Measurements from ENCODE around the gene P2RY10.
A peak's percentile ranks its signal among the peaks of the same experiment; 100 is the strongest.
"Not testable (repeated sequence)": the region's sequence is repeated elsewhere in the genome, so short reads cannot be mapped to it uniquely, and the experiment has no call there.

The P2RY10 gene

DNA sequence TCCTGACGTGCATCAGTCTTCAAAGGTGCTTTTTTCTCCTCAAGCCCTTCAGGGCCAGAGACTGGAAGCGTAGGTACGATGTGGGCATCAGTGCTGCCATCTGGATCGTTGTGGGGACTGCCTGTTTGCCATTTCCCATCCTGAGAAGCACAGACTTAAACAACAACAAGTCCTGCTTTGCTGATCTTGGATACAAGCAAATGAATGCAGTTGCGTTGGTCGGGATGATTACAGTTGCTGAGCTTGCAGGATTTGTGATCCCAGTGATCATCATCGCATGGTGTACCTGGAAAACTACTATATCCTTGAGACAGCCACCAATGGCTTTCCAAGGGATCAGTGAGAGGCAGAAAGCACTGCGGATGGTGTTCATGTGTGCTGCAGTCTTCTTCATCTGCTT lies 15.7 kb downstream of the P2RY10 start:
- TF ChIP-seq, protein P1, sequence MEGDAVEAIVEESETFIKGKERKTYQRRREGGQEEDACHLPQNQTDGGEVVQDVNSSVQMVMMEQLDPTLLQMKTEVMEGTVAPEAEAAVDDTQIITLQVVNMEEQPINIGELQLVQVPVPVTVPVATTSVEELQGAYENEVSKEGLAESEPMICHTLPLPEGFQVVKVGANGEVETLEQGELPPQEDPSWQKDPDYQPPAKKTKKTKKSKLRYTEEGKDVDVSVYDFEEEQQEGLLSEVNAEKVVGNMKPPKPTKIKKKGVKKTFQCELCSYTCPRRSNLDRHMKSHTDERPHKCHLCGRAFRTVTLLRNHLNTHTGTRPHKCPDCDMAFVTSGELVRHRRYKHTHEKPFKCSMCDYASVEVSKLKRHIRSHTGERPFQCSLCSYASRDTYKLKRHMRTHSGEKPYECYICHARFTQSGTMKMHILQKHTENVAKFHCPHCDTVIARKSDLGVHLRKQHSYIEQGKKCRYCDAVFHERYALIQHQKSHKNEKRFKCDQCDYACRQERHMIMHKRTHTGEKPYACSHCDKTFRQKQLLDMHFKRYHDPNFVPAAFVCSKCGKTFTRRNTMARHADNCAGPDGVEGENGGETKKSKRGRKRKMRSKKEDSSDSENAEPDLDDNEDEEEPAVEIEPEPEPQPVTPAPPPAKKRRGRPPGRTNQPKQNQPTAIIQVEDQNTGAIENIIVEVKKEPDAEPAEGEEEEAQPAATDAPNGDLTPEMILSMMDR (IDR thresholded peaks at IDR 0.05; ENCODE audit: extremely low read depth, insufficient read depth, missing control alignments) = no peak
- in situ Hi-C loops (cut with MboI; ENCODE audit: low pct_unique_long_range_greater_than_20kb, low sequenced_read_pairs, unreplicated experiment) = loop anchor here (25.0 kb wide), 1 partner anchor 301 kb away; no protein-coding TSS in a partner anchor
- no peak for DNase-seq (ENCODE audit: low spot score)

DNA sequence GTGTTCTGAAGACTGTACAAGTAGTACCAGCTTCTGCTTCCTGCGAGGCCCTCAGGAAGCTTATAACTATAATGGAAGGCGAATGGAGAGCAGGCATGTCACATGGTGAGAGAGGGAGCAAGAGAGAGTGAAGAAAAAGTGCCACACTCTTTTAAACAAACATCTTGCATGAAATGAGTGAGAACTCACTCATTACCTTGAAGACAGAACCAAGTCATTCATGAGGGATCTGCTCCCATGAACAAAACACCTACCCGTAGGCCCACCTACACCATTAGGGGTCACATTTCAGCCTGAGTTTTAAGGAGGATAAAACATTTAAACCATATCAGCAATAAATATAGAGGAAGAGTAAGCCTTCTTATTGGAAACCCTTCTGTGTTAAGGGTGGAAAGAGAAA lies 19.4 kb downstream of the P2RY10 start:
- TF ChIP-seq, protein P1 (IDR thresholded peaks at IDR 0.05; ENCODE audit: extremely low read depth, insufficient read depth, missing control alignments) = no peak
- no peak for DNase-seq (ENCODE audit: low spot score)
- in situ Hi-C loops (cut with MboI; ENCODE audit: low pct_unique_long_range_greater_than_20kb, low sequenced_read_pairs, unreplicated experiment) = loop anchor here (25.0 kb wide), 1 partner anchor 298 kb away; no protein-coding TSS in a partner anchor

DNA sequence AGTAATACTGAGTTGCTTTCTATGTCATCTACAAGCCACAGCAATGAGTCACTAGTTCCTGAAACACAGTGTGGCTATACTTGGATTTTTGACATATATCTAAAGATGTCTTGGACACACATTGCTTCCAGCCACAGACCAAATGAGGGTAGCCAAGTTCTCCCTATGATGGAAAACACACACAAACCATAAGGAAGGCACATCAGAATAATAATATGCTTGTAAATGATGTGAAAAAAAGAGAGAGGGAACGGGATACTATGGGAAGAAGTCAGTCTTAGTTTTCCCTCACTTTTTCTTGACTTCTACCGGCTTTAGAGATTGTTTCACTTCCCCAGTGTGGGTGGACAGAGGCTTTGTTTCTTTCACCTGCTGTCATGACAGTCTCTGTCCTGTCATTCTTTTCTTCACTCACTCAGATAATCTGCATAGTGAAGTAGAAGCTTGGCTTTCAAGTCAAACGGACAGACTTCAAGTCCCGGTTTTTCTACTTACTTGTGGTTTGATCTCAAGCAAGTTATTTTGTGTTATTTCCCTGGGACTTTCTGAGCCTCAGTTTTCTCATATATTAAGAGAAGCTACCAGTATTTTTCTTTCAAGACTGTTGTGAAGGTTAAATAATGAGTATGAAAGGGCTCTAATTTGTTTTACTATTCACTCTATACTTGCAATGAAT lies 34.7 kb downstream of the P2RY10 start:
- peak; percentile 49 for DNase-seq (ENCODE audit: low spot score)
- in situ Hi-C loops (cut with MboI; ENCODE audit: low pct_unique_long_range_greater_than_20kb, low sequenced_read_pairs, unreplicated experiment) = no loop called here
- TF ChIP-seq, protein P1 (IDR thresholded peaks at IDR 0.05; ENCODE audit: extremely low read depth, insufficient read depth, missing control alignments) = no peak

DNA sequence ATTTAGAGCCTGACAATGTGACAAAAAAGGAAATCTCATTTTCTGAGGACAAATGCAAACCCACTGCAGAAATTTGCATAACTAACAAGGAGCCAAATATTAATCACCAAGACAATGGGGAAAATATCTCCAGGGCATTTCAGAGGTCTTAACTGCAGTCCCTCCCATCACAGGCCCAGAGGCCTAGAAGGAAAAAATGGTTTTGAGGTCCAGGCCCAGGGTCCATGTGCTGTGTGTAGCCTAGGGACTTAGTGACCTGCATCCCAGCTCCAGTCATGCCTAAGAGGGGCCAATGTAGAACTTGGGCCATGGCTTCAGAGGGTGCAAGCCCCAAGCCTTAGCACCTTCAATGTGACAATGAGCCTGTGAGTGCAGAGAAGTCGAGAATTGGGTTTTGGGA lies 44.2 kb downstream of the P2RY10 start:
- DNase-seq (ENCODE audit: low spot score) = no peak
- TF ChIP-seq, protein P1 (IDR thresholded peaks at IDR 0.05; ENCODE audit: extremely low read depth, insufficient read depth, missing control alignments) = no peak
- in situ Hi-C loops (cut with MboI; ENCODE audit: low pct_unique_long_range_greater_than_20kb, low sequenced_read_pairs, unreplicated experiment) = no loop called here

DNA sequence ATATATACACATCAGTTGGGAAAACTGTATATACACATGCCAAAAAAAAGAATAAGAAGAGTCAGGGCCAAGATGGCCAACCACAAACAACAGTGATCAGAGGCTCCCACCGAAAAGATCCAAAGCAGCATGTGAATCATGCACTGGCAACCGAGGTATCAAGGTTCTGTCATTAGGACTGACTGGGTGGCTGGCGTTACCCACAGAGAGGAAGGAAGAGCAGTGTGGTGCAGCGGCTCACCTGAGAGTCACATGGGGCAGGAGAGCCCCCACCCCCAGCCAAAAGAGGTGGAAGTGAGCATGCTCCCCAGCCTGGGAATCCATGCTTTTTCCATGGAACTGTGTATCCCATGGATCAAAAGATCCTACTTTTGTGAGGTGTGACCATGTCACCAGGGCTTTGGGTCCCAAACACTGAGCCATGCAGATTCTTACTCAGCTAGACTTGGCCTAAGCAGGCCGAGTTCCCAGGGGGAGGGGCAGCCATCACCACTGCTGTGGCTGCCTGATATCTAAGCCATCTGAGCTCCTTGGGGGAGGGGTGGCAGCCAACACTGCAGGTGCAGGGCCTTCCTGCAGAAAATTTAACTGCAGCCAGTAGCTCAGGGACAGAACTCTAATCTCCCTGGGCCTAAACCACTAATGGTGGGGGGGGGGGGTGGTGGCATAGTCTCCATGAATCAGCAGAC lies 52.8 kb downstream of the P2RY10 start:
- TF ChIP-seq, protein P1 (IDR thresholded peaks at IDR 0.05; ENCODE audit: extremely low read depth, insufficient read depth, missing control alignments) = no peak
- DNase-seq (ENCODE audit: low spot score) = no peak
- in situ Hi-C loops (cut with MboI; ENCODE audit: low pct_unique_long_range_greater_than_20kb, low sequenced_read_pairs, unreplicated experiment) = no loop called here

DNA sequence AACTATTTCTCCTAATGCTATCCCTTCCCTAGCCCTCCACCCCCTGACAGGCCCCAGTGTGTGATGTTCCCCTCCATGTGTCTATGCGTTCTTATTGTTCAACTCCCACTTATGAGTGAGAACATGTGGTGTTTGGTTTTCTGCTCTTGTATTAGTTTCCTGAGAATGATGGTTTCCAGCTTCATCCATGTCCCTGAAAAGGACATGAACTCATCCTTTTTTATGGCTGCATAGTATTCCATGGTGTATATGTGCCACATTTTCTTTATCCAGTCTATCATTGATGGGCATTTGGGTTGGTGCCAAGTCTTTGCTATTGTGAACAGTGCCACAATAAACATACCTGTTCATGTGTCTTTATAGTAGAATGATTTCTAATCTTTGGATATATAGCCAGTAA lies 62.3 kb downstream of the P2RY10 start:
- in situ Hi-C loops (cut with MboI; ENCODE audit: low pct_unique_long_range_greater_than_20kb, low sequenced_read_pairs, unreplicated experiment); DNase-seq (ENCODE audit: low spot score): not testable (repeated sequence)

Measured in GM13977 (cell line).